HG03469 (cell line): ENCODE results near the gene ZMYND8.
"Not testable (repeated sequence)": the region's sequence is repeated elsewhere in the genome, so short reads cannot be mapped to it uniquely, and the experiment has no call there.

ENCODE experiments used
- ATAC-seq: cut with Tn5 transposase; IDR thresholded peaks from one replicate; pipeline ENCODE4 v1.9.1; 2021; ENCODE audit warnings: mild to moderate bottlenecking, moderate library complexity, moderate number of reproducible peaks; ENCODE audit not compliant: unreplicated experiment

The ZMYND8 gene

DNA sequence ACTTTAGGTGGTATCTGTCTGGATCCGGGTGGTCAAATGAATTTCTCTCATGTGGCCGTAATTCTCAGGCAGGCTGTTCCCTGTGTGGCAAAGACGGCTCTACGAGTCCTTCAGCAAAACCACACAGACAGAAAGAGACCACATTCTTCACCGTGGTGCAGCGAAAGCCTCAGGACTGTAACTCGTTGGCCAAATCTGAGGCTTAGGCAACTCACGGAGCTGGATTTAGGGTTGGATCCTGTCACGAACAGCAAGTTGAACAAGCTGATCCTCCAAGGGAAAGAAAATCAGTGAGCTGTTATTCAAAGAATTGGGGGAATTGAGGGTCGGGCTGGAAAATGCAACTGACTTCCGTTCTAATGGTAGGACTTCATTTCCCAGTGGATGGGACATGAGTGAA, 167.4 kb downstream of the ZMYND8 start:
- ATAC-seq: no peak

- ATAC-seq: no peak
Measured at GRCh38 chr20:47188540-47188939, 168.0 kb downstream of the ZMYND8 start.

DNA sequence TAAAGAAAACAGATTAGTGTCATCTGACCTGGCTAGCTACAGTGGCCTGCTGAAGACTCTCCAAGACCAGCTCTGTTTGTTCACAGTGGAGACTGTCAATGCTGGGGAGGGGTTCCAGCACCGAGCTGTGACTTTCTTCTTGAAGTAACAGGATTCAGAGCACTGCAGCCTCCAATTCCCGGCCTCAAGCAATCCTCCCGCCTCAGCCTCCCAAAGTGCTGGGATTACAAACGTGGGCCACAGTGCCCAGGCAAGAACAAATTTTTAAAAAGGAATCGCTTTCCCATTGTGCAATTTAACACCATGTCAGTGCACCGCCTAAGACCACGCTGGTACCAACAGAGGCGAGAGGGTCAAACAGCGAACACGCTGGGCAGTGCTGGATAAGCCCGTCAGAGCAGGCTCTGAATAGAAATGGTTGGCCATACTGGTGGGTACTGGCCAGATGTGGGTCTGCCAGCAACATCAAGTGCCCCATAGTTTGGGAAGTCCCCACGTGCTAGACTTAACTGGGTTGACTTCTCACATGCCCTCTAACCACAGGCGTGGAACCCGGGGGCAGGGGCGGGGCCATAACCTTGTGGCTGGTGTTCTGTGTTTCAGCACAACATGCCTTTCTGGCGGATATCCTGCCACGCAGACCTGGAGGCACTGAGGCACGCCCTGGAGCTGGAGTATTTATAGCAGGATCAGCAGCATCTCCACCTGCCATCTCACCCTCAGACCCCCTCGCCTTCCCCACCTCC, 168.9 kb downstream of the ZMYND8 start:
- ATAC-seq: no peak

DNA sequence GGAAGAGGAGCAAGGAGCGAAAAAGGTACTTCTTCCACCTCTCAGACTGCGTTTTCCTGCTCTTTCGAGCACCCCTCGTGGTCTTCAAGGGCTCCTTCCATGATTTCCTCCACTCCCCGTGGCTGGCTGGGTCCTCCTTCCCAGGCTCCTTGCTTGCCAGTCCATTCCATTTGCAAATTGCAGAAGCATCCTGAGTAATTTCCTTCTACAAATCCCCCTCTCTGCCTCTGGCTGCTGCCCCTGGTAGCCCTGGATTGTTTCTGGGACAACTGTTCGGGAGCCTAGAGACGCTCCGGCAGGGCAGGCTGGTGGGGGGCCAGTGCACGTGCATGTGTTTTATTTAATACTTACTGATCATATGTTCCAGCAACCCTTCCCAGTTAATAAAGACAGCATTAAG, 173.1 kb downstream of the ZMYND8 start:
- ATAC-seq: no peak

- no peak for ATAC-seq
Measured at GRCh38 chr20:47181056-47181862, 175.2 kb downstream of the ZMYND8 start.

DNA sequence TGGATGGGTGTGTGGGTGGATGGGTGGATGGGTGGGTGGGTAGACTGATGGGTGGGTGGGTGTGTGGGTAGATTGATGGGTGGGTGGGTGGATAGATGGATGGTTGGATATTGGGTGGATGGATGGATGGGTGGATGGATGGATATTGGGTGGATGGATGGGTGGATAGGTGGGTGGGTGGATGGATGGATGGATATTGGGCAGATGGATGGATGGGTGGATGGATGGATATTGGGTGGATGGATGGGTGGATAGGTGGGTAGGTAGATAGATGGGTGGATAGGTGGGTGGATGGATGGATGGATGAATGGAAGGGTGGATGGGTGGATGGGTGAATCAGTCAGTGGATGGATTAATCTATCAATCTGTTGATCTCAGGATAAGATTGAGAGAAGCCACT, 177.2 kb downstream of the ZMYND8 start:
- ATAC-seq: no peak

DNA sequence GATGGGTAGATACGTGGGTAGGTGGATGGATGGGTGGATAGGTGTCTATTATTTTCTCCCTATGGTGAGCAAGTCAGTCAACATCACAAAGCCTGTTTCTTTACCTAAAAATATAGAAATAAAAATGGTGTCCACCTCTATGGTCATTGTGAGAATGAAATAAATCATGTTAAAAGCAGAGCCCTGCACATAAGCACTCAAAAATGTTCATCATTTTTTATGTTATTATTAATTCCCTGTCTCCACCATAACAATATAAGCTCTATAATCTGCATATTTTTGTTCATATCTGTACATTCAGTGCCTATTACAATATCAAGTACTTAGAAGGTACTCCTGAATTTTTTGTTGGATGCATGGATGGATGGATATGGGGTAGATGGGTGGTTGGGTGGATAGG, 177.6 kb downstream of the ZMYND8 start:
- no peak for ATAC-seq

- ATAC-seq: no peak
Measured at GRCh38 chr20:47178277-47178676, 178.2 kb downstream of the ZMYND8 start.

DNA sequence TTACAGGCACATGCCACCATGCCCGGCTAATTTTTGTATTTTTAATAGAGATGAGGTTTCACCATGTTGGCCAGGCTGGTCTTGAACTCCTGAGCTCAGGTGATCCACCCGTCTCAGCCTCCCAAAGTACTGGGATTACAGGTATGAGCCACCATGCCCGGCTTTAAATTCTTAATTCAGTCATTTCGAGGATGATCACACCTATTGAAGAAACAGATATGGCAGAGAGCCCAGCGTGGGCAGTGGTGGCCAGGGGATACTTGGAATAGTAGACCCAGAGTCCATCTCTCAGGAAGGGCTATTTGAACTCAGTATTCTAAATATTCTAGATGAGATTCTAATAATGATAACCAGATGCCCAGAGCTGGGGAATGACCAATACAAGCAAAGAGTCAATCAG, 180.3 kb downstream of the ZMYND8 start:
- not testable (repeated sequence) for ATAC-seq

DNA sequence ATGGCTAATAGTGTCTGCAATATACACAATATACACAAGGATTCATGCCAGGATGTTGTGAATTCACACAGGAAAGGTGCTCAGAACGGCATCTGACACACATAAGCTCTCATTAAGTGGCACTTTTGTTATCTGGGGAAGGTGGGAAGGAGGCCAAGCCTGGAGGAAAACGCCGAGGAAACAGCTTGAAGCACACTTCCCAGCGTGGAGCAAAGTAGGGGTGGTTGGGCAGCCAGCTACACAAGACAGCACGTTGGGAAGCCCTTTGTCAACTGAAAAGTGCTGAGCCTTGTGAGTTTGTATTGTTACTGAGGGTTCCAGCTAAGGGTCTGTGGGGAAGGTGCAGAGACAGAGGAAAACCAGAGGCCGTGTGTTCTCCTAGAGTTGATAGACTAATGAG, 181.0 kb downstream of the ZMYND8 start:
- ATAC-seq: no peak

- no peak for ATAC-seq
Measured at GRCh38 chr20:47174456-47175243, 181.8 kb downstream of the ZMYND8 start.

DNA sequence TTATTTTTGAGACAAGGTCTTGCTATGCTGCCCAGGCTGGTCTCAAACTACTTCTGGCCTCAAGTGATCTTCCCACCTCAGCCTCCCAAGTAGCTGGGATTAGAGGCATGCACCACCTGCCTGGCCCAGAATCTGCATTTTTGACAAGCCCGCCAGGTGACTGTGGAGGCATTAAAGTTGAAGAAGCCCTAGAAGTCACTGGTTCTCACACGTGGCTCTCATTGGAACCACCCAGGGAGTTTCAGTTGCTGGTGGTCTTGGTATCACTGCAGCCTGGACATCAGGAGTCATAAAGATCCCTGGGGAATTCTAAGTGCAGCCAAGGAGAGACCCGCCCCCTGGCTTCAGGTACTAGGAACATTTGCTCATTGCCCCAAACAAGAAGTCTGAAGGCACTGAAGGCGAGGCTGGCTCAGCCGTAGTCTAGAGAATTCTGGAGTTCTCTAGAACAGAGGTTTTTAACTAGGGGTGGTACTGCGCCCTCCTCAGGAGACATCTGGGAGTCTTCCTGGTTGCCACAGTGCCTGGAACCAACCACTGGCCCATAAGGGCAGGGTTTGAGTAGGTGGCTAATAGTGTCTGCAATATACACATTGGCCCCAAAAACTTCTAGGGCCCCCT, 182.8 kb downstream of the ZMYND8 start:
- ATAC-seq: no peak

DNA sequence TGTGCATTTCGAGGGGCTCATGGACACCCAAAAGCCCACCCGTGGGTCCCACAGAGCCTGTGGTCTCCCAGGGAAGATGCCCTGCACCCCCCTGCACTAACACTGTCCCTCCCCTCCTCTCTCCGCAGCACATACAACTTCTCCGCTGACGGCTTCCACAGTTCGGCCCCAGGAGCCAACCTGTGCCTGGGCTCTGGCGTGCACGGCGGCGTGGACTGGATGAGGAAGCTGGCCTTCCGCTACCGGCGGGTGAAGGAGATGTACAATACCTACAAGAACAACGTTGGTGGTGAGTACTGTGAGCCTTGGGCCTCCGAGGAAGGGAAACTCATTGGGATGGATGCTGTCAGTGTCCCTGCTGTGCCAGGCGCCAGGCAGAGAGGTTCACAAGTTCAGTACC, 183.9 kb downstream of the ZMYND8 start:
- ATAC-seq: no peak

GRCh38 chr20:47167846-47168245, 188.7 kb downstream of the ZMYND8 start:
- ATAC-seq: no peak

DNA sequence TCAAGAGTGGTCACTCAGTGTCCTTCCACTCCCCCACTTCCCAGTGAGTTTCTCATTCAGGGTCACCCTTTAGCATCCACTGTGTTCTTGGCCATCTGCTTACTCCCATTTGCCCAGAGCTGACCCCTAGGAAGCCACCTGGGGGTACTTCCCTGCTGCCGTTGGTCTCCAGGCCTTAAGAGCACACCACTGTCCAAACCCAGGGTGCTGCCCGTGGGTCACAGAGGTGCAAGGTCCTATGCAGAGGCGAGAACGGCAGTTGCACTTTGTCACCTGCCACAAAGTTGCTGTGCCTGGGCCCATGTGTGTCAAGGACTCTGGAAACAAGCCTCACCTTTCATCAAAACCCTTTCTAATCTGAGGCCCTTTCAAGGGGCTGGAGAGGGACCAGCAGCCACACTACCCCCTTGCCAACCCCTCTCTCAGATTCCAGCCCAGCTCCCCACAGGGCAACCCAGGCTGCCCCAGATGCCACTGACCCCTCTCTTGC, 191.1 kb downstream of the ZMYND8 start:
- ATAC-seq: no peak

DNA sequence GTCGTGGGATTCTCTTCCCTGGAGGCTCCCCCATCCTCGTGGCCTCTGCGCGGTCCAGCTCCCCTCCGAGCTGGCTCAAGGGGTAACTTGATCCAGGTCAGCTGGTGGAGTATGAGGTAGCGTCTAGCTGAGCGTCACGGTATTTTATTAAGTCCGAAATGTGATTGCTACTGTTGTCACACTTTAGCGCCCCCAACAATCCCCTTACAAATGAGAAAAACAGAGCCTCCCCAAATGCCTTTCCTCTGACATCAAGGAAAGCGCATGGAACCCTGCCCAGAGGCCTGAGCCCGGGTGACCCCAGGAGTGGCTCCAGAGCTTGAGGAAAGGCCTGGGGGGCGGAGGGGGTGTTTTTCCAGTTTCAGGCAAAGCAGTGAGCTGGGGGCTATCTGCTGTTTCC, 192.4 kb downstream of the ZMYND8 start:
- ATAC-seq: no peak

GRCh38 chr20:47161411-47161810, 195.1 kb downstream of the ZMYND8 start:
- no peak for ATAC-seq

- no peak for ATAC-seq
Measured at GRCh38 chr20:47160992-47161391, 195.5 kb downstream of the ZMYND8 start.

DNA sequence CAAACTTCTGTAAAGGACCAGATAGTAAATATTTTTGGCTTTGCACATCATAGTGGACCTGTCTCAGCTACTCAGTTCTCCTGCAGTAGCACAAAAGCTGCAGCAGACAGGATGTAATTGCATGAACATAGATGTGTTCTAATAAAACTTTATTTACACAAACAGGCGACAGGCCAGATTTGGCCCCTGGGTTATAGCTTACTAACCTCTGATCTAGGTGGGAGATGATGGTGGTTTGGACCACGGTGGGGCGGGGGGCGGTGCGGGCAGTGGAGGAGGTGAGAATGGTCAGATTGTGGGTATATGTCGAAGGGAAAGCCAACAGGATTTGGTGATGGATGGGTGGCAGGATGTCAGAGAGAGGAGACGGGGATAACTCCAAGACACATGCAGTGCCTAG, 196.3 kb downstream of the ZMYND8 start:
- ATAC-seq: no peak
